Choroid plexus epithelial cell (primary cell): ENCODE measurements around the gene BMP15.

Experiments
- DNase-seq: peaks from one replicate; pipeline ENCODE4 v3.0.0-alpha.2; 2010; ENCODE audit warnings: low read depth
- H3K4me3 ChIP-seq: 2 replicates; pipeline ENCODE4 v1.5.1; 2011; ENCODE audit warnings: low read depth, mild to moderate bottlenecking, control low read depth, low read length, moderate library complexity
- TF ChIP-seq, protein P1 (sequence below): conservative IDR thresholded peaks from 2 replicates; pipeline ENCODE4 v1.5.1; 2011; ENCODE audit warnings: low read depth, mild to moderate bottlenecking, control low read depth, inconsistent platforms, low read length, moderate library complexity

Gene BMP15

DNA sequence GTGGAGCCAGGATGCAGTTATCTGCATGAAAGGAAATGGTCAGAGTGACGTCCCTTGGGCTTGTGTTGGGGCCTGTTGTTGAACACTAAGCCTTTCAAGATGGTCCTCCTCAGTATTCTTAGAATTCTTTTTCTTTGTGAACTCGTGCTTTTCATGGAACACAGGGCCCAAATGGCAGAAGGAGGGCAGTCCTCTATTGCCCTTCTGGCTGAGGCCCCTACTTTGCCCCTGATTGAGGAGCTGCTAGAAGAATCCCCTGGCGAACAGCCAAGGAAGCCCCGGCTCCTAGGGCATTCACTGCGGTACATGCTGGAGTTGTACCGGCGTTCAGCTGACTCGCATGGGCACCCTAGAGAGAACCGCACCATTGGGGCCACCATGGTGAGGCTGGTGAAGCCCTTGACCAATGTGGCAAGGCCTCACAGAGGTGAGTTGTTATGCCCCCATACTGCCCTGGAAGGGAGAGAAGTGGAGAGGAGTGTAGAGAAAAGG, at the start of gene BMP15:
TSS of gene BMP15 (plus strand) at position 51 of the 492 bp plus-strand sequence. CDS start at position 100, 49 bp downstream.
- TF ChIP-seq, protein P1, sequence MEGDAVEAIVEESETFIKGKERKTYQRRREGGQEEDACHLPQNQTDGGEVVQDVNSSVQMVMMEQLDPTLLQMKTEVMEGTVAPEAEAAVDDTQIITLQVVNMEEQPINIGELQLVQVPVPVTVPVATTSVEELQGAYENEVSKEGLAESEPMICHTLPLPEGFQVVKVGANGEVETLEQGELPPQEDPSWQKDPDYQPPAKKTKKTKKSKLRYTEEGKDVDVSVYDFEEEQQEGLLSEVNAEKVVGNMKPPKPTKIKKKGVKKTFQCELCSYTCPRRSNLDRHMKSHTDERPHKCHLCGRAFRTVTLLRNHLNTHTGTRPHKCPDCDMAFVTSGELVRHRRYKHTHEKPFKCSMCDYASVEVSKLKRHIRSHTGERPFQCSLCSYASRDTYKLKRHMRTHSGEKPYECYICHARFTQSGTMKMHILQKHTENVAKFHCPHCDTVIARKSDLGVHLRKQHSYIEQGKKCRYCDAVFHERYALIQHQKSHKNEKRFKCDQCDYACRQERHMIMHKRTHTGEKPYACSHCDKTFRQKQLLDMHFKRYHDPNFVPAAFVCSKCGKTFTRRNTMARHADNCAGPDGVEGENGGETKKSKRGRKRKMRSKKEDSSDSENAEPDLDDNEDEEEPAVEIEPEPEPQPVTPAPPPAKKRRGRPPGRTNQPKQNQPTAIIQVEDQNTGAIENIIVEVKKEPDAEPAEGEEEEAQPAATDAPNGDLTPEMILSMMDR: no peak
- no peak for DNase-seq
- no peak within 1 kb of the TSS for H3K4me3 ChIP-seq

GRCh38 chrX:50863471-50863870, 47.1 kb upstream of the BMP15 start:
- DNase-seq: no peak
- no peak overlapping the region for H3K4me3 ChIP-seq
- TF ChIP-seq, protein P1: no peak

- DNase-seq: no peak
- TF ChIP-seq, protein P1: no peak
These were observed 45.2 kb upstream of the BMP15 start for GRCh38 chrX:50865311-50865710.

DNA sequence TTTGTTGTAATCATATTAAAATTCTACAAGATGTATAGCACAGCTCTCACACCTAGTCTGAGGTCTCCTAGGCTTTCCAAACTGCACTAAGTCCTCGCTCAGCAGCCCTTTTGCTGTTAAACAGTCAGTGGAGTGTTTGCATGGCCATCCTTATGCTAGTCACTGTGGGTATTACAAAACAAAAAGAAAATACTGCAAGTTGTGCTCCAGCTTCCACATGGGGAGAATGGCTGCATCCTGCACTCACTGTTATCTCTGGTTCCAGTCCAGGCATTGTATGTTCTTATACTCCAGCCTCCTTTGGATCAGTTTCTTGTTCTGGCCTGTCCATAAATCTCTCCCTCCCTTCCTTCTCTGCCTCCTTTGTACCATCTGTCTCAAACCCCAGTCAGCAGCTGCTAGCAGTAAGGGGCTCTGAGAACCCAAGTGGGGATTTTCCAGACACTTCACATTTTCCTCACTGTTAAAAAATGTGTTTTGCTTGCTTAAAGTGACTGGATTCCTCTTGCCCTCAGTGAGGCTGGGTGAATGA, 38.5 kb upstream of the BMP15 start:
- no peak overlapping the region for H3K4me3 ChIP-seq
- DNase-seq: no peak
- TF ChIP-seq, protein P1: no peak

More at GRCh38 chrX:50865311-50865710, 45.2 kb upstream of the BMP15 start:
- H3K4me3 ChIP-seq: no peak overlapping the region

- H3K4me3 ChIP-seq: no peak overlapping the region
- TF ChIP-seq, protein P1: no peak
- DNase-seq: no peak
These were observed 35.7 kb upstream of the BMP15 start for GRCh38 chrX:50874876-50875275.

- no peak for DNase-seq
- TF ChIP-seq, protein P1: no peak
- no peak overlapping the region for H3K4me3 ChIP-seq
These were observed 34.0 kb upstream of the BMP15 start for GRCh38 chrX:50876551-50876950.

GRCh38 chrX:50877310-50877709, 33.2 kb upstream of the BMP15 start:
- DNase-seq: no peak
- TF ChIP-seq, protein P1: no peak
- H3K4me3 ChIP-seq: no peak overlapping the region
